ENCODE measurements around the gene DCX. TPM values are rescaled to one million over a fixed set of nuclear protein-coding genes. Genes with fewer than 3 reads are reported as not detected.

Gene DCX
- total RNA-seq (2014; rRNA removed) = not detected in 2 replicates
- not detected for polyA plus RNA-seq (2012)

- no peak for DNase-seq (ENCODE audit: low read depth)
Observed at GRCh38 chrX:111411983-111412382, at the start of gene DCX. Gene DCX, minus strand, starts transcription at chrX:111412192. Its CDS starts 1,794 bp downstream, at chrX:111410398.

GRCh38 chrX:111460607-111461006 lies 48.6 kb upstream of the DCX start:
- DNase-seq (ENCODE audit: low read depth) = no peak

GRCh38 chrX:111447298-111447697 lies 35.3 kb upstream of the DCX start:
- no peak for DNase-seq (ENCODE audit: low read depth)

- peak; percentile 5 for DNase-seq (ENCODE audit: low read depth)
Observed at GRCh38 chrX:111445485-111445884, 33.5 kb upstream of the DCX start.

GRCh38 chrX:111444881-111445280 lies 32.9 kb upstream of the DCX start:
- DNase-seq (ENCODE audit: low read depth) = no peak

GRCh38 chrX:111443946-111444345 lies 32.0 kb upstream of the DCX start:
- DNase-seq (ENCODE audit: low read depth) = no peak

GRCh38 chrX:111442791-111443190 lies 30.8 kb upstream of the DCX start:
- no peak for DNase-seq (ENCODE audit: low read depth)

- DNase-seq (ENCODE audit: low read depth) = no peak
Observed at GRCh38 chrX:111435469-111435868, 23.5 kb upstream of the DCX start.

GRCh38 chrX:111431001-111431400 lies 19.0 kb upstream of the DCX start:
- DNase-seq (ENCODE audit: low read depth) = no peak

GRCh38 chrX:111411557-111411956 lies 435 bp downstream of the DCX start:
- DNase-seq (ENCODE audit: low read depth) = no peak

- no peak for DNase-seq (ENCODE audit: low read depth)
Observed at GRCh38 chrX:111410590-111411078, 1.4 kb downstream of the DCX start.

- DNase-seq (ENCODE audit: low read depth) = no peak
Observed at GRCh38 chrX:111409326-111409725, 2.7 kb downstream of the DCX start.

- DNase-seq (ENCODE audit: low read depth) = no peak
Observed at GRCh38 chrX:111407948-111408347, 4.0 kb downstream of the DCX start.

- DNase-seq (ENCODE audit: low read depth) = no peak
Observed at GRCh38 chrX:111402344-111402743, 9.6 kb downstream of the DCX start.

GRCh38 chrX:111395149-111395548 lies 16.8 kb downstream of the DCX start:
- no peak for DNase-seq (ENCODE audit: low read depth)

- no peak for DNase-seq (ENCODE audit: low read depth)
Observed at GRCh38 chrX:111394569-111394968, 17.4 kb downstream of the DCX start.

- DNase-seq (ENCODE audit: low read depth) = no peak
Observed at GRCh38 chrX:111387470-111388070, 24.4 kb downstream of the DCX start.

GRCh38 chrX:111386615-111387233 lies 25.3 kb downstream of the DCX start:
- DNase-seq (ENCODE audit: low read depth) = no peak

GRCh38 chrX:111386077-111386476 lies 25.9 kb downstream of the DCX start:
- no peak for DNase-seq (ENCODE audit: low read depth)

GRCh38 chrX:111382277-111382676 lies 29.7 kb downstream of the DCX start:
- DNase-seq (ENCODE audit: low read depth) = no peak

GRCh38 chrX:111376897-111377578 lies 35.0 kb downstream of the DCX start:
- no peak for DNase-seq (ENCODE audit: low read depth)

GRCh38 chrX:111376486-111376885 lies 35.5 kb downstream of the DCX start:
- no peak for DNase-seq (ENCODE audit: low read depth)

- DNase-seq (ENCODE audit: low read depth) = no peak
Observed at GRCh38 chrX:111375747-111376146, 36.2 kb downstream of the DCX start.
